Measurements from ENCODE around the gene TMEFF2. TPM values are rescaled to one million over a fixed set of nuclear protein-coding genes. Genes with fewer than 3 reads are reported as not detected.

TMEFF2 gene
- total RNA-seq, 4 donors from 2014 or later = 0.27 to 0.32 TPM; not detected in 2

GRCh38 chr2:191968120-191968519 is 226.6 kb downstream of the TMEFF2 start:
- WGBS, 2 donors (ENCODE audit: low coverage in 1 of 2) = 80 to 89% methylated on average over 2 of the region's 2 CpGs
- intact Hi-C loops (cut with DNase I; ENCODE audit: low total_unique reads) = no loop called here
- in situ Hi-C loops (cut with MboI; ENCODE audit: low pct_ligation_motif_present in 1 of 4, low pct_unique_long_range_greater_than_20kb in 1 of 4, low sequenced_read_pairs in 3 of 4) = no loop called here
- no peak overlapping the region for H3K4me3 ChIP-seq
- TF ChIP-seq POLR2AphosphoS5 (IDR thresholded peaks at IDR 0.05) (no peak), EP300 (IDR thresholded peaks at IDR 0.05; ENCODE audit: low read depth) (no peak), CTCF (IDR thresholded peaks at IDR 0.05) (no peak), POLR2A (IDR thresholded peaks at IDR 0.05) (no peak)
- no peaks in the 10 kb centered on the region for H3K9me3 ChIP-seq
- DNase-seq = no peak
- H3K27ac ChIP-seq = no peak overlapping the region
- H3K36me3 ChIP-seq = no peaks in the 10 kb centered on the region
- no peaks in the 10 kb centered on the region for H3K4me1 ChIP-seq
- no peaks in the 10 kb centered on the region for H3K27me3 ChIP-seq

- DNase-seq = no peak
- TF ChIP-seq CTCF (IDR thresholded peaks at IDR 0.05) (no peak), POLR2AphosphoS5 (IDR thresholded peaks at IDR 0.05) (no peak), POLR2A (IDR thresholded peaks at IDR 0.05) (no peak), EP300 (IDR thresholded peaks at IDR 0.05; ENCODE audit: low read depth) (no peak)
- peaks cover 0 to 14% (median 2%) of the 10 kb centered on the region in 4 donors for H3K4me1 ChIP-seq
- in situ Hi-C loops (cut with MboI; ENCODE audit: low pct_ligation_motif_present in 1 of 4, low pct_unique_long_range_greater_than_20kb in 1 of 4, low sequenced_read_pairs in 3 of 4) = no loop called here
- peak overlapping the region in 2 of 4 donors; percentile 24 to 30 for H3K27ac ChIP-seq
- no peaks in the 10 kb centered on the region for H3K27me3 ChIP-seq
- no peaks in the 10 kb centered on the region for H3K9me3 ChIP-seq
- no peak overlapping the region for H3K4me3 ChIP-seq
- intact Hi-C loops (cut with DNase I; ENCODE audit: low total_unique reads) = no loop called here
- WGBS, 2 donors (ENCODE audit: low coverage in 1 of 2) = 63 to 75% methylated on average over 4 of the region's 4 CpGs
- H3K36me3 ChIP-seq = no peaks in the 10 kb centered on the region
Measured at GRCh38 chr2:191965733-191966132, 229.0 kb downstream of the TMEFF2 start.

- TF ChIP-seq CTCF (IDR thresholded peaks at IDR 0.05) (no peak), POLR2A (IDR thresholded peaks at IDR 0.05) (no peak), EP300 (IDR thresholded peaks at IDR 0.05; ENCODE audit: low read depth) (no peak), POLR2AphosphoS5 (IDR thresholded peaks at IDR 0.05) (no peak)
- in situ Hi-C loops (cut with MboI; ENCODE audit: low pct_ligation_motif_present in 1 of 4, low pct_unique_long_range_greater_than_20kb in 1 of 4, low sequenced_read_pairs in 3 of 4) = no loop called here
- H3K4me3 ChIP-seq = no peak overlapping the region
Measured at GRCh38 chr2:191961556-191961955, 233.2 kb downstream of the TMEFF2 start.

GRCh38 chr2:191959209-191959608 is 235.5 kb downstream of the TMEFF2 start:
- TF ChIP-seq POLR2A (IDR thresholded peaks at IDR 0.05) = no peak
- no peak for TF ChIP-seq CTCF (IDR thresholded peaks at IDR 0.05)
- TF ChIP-seq EP300 (IDR thresholded peaks at IDR 0.05; ENCODE audit: low read depth) = no peak
- no peak for TF ChIP-seq POLR2AphosphoS5 (IDR thresholded peaks at IDR 0.05)
- Histone ChIP-seq H3K4me1 (peaks cover 0 to 14% (median 2%) of the 10 kb centered on the region in 4 donors), H3K36me3 (no peaks in the 10 kb centered on the region), H3K4me3 (no peak overlapping the region), H3K9me3 (no peaks in the 10 kb centered on the region), H3K27me3 (no peaks in the 10 kb centered on the region), H3K27ac (no peak overlapping the region)
- in situ Hi-C loops (cut with MboI; ENCODE audit: low pct_ligation_motif_present in 1 of 4, low pct_unique_long_range_greater_than_20kb in 1 of 4, low sequenced_read_pairs in 3 of 4) = no loop called here
- intact Hi-C loops (cut with DNase I; ENCODE audit: low total_unique reads) = no loop called here
- DNase-seq = no peak

More at GRCh38 chr2:191961556-191961955, 233.2 kb downstream of the TMEFF2 start:
- no peaks in the 10 kb centered on the region for H3K27me3 ChIP-seq
- H3K9me3 ChIP-seq = no peaks in the 10 kb centered on the region
- intact Hi-C loops (cut with DNase I; ENCODE audit: low total_unique reads) = no loop called here
- H3K27ac ChIP-seq = no peak overlapping the region
- no peaks in the 10 kb centered on the region for H3K36me3 ChIP-seq
- peaks cover 0 to 14% (median 2%) of the 10 kb centered on the region in 4 donors for H3K4me1 ChIP-seq
- no peak for DNase-seq
- 11 to 24% methylated on average over 1 of the region's 1 CpG for WGBS, 2 donors (ENCODE audit: low coverage in 1 of 2)
